Measurements from ENCODE around the gene IKZF1. TPM values are rescaled to one million over a fixed set of nuclear protein-coding genes. Genes with fewer than 3 reads are reported as not detected.

Gene IKZF1
- total RNA-seq, 1 experiment from 2014 or later = 2.3 TPM

GRCh38 chr7:50339990-50340500 is 35.5 kb downstream of the IKZF1 start (continued):
- no peak for TF ChIP-seq E2F1 (CRISPR knock-in tag; IDR thresholded peaks at IDR 0.05)
- TF ChIP-seq GTF2I (CRISPR knock-in tag; conservative IDR thresholded peaks at IDR 0.05) = no peak
- TF ChIP-seq ZNF121 (CRISPR knock-in tag; IDR thresholded peaks at IDR 0.05) = no peak
- no peak for TF ChIP-seq ZNF671 (CRISPR knock-in tag; IDR thresholded peaks at IDR 0.05)
- no peak for TF ChIP-seq ZNF416 (CRISPR knock-in tag; IDR thresholded peaks at IDR 0.05)

GRCh38 chr7:50341724-50342123 is 37.2 kb downstream of the IKZF1 start:
- H3K27ac Mint-ChIP-seq = no peak overlapping the region
- ATAC-seq = no peak
- TF ChIP-seq FOXP4 (CRISPR knock-in tag; IDR thresholded peaks at IDR 0.05) (no peak), NFYB (CRISPR knock-in tag; conservative IDR thresholded peaks at IDR 0.05; ENCODE audit: low read depth) (no peak), ZNF416 (CRISPR knock-in tag; IDR thresholded peaks at IDR 0.05) (no peak), MLX (CRISPR knock-in tag; IDR thresholded peaks at IDR 0.05) (no peak), AFF4 (CRISPR knock-in tag; IDR thresholded peaks at IDR 0.05; ENCODE audit: borderline replicate concordance) (no peak), GABPB1 (CRISPR knock-in tag; IDR thresholded peaks at IDR 0.05) (no peak), FOXK1 (CRISPR knock-in tag; IDR thresholded peaks at IDR 0.05) (no peak), ZNF425 (CRISPR knock-in tag; conservative IDR thresholded peaks at IDR 0.05) (no peak), ZNF219 (CRISPR knock-in tag; IDR thresholded peaks at IDR 0.05; ENCODE audit: borderline replicate concordance) (no peak), NR1H2 (CRISPR knock-in tag; IDR thresholded peaks at IDR 0.05) (no peak), TCF7 (CRISPR knock-in tag; IDR thresholded peaks at IDR 0.05; ENCODE audit: low read depth) (no peak), ERG (CRISPR knock-in tag; IDR thresholded peaks at IDR 0.05) (no peak), MYBL2 (CRISPR knock-in tag; IDR thresholded peaks at IDR 0.05) (no peak), ZBTB43 (CRISPR knock-in tag; IDR thresholded peaks at IDR 0.05) (no peak)
- H3K36me3 Mint-ChIP-seq = no peaks in the 10 kb centered on the region
- H3K4me1 Mint-ChIP-seq = peaks cover 28% of the 10 kb centered on the region
- ChIA-PET CTCF (interaction anchor here (0.7 to 1.3 kb wide), 3 partner anchors 27 to 174 kb away, joined by 3 to 4 read pairs (median 3); no protein-coding TSS in a partner anchor), POLR2A (no interaction called here)
- no peaks in the 10 kb centered on the region for H3K27me3 Mint-ChIP-seq (ENCODE audit: low read depth)
- DNase-seq (ENCODE audit: low spot score) = no peak
- H3K4me3 Mint-ChIP-seq = no peak overlapping the region
- H3K9me3 Mint-ChIP-seq = no peaks in the 10 kb centered on the region

Measured in WTC11 (cell line).